GM19372 (cell line): ENCODE data around the gene ASGR2.
"Not testable (repeated sequence)": the region's sequence is repeated elsewhere in the genome, so short reads cannot be mapped to it uniquely, and the experiment has no call there.

Experiments
- ATAC-seq: cut with Tn5 transposase; IDR thresholded peaks from one replicate; pipeline ENCODE4 v1.9.1; 2021; ENCODE audit warnings: mild to moderate bottlenecking, low read depth, moderate library complexity; ENCODE audit not compliant: unreplicated experiment

Gene ASGR2

GRCh38 chr17:7114241-7114874 lies at the start of gene ASGR2:
Gene ASGR2, minus strand, starts transcription at chr17:7114822. Its CDS starts 582 bp downstream, at chr17:7114240.
- ATAC-seq, result no peak

- ATAC-seq, result not testable (repeated sequence)
Observed at GRCh38 chr17:7159571-7159970, 44.9 kb upstream of the ASGR2 start.

- not testable (repeated sequence) for ATAC-seq
Observed at GRCh38 chr17:7158424-7158823, 43.8 kb upstream of the ASGR2 start.

- no peak for ATAC-seq
Observed at GRCh38 chr17:7156342-7156940, 41.8 kb upstream of the ASGR2 start.

GRCh38 chr17:7147772-7148171 lies 33.1 kb upstream of the ASGR2 start:
- ATAC-seq, result no peak

- ATAC-seq, result no peak
Observed at GRCh38 chr17:7146115-7146514, 31.5 kb upstream of the ASGR2 start.

- ATAC-seq, result no peak
Observed at GRCh38 chr17:7144213-7144612, 29.6 kb upstream of the ASGR2 start.

GRCh38 chr17:7141824-7142223 lies 27.2 kb upstream of the ASGR2 start:
- no peak for ATAC-seq

- ATAC-seq, result no peak
Observed at GRCh38 chr17:7139400-7139799, 24.8 kb upstream of the ASGR2 start.

GRCh38 chr17:7138800-7139381 lies 24.3 kb upstream of the ASGR2 start:
- no peak for ATAC-seq

GRCh38 chr17:7137171-7137943 lies 22.7 kb upstream of the ASGR2 start:
- ATAC-seq, result no peak

- ATAC-seq, result no peak
Observed at GRCh38 chr17:7136266-7136877, 21.8 kb upstream of the ASGR2 start.

- no peak for ATAC-seq
Observed at GRCh38 chr17:7133916-7134315, 19.3 kb upstream of the ASGR2 start.

GRCh38 chr17:7133424-7133823 lies 18.8 kb upstream of the ASGR2 start:
- no peak for ATAC-seq

GRCh38 chr17:7132511-7133094 lies 18.0 kb upstream of the ASGR2 start:
- ATAC-seq, result no peak

- ATAC-seq, result no peak
Observed at GRCh38 chr17:7131423-7131791, 16.8 kb upstream of the ASGR2 start.

- no peak for ATAC-seq
Observed at GRCh38 chr17:7130621-7131422, 16.2 kb upstream of the ASGR2 start.

GRCh38 chr17:7129311-7129710 lies 14.7 kb upstream of the ASGR2 start:
- ATAC-seq, result no peak

- no peak for ATAC-seq
Observed at GRCh38 chr17:7128160-7128559, 13.5 kb upstream of the ASGR2 start.

- ATAC-seq, result not testable (repeated sequence)
Observed at GRCh38 chr17:7127501-7127900, 12.9 kb upstream of the ASGR2 start.
